Activated naive CD8-positive, alpha-beta T cell treated with anti-CD3 and anti-CD28 coated beads for 36 hours (primary cell): ENCODE measurements around the gene EHHADH. TPM values are rescaled to one million over a fixed set of nuclear protein-coding genes. Genes with fewer than 3 reads are reported as not detected.

Experiments
- DNase-seq: peaks from one replicate; pipeline ENCODE4 v3.0.0; 2021
- H3K27ac Mint-ChIP-seq: one replicate; pipeline ENCODE4 v1.8.0; 2022; ENCODE audit warnings: mild to moderate bottlenecking, moderate library complexity, mixed read lengths
- H3K27me3 Mint-ChIP-seq: one replicate; pipeline ENCODE4 v1.8.0; 2022; ENCODE audit warnings: mild to moderate bottlenecking, mixed read lengths
- H3K36me3 Mint-ChIP-seq: one replicate; pipeline ENCODE4 v1.8.0; 2021; ENCODE audit warnings: mild to moderate bottlenecking, mixed read lengths
- H3K4me1 Mint-ChIP-seq: one replicate; pipeline ENCODE4 v1.8.0; 2021; ENCODE audit warnings: mixed read lengths
- H3K4me3 Mint-ChIP-seq: one replicate; pipeline ENCODE4 v1.8.0; 2022; ENCODE audit warnings: mild to moderate bottlenecking, moderate library complexity, mixed read lengths
- H3K9me3 Mint-ChIP-seq: one replicate; pipeline ENCODE4 v1.8.0; 2022; ENCODE audit warnings: mixed read lengths
- total RNA-seq, 2 experiments: library from RNA; stranded (reverse); gene quantifications; one replicate each; pipeline ENCODE4 v1.2.3, GENCODE V29; 2021

The EHHADH gene
- total RNA-seq, 2 experiments from 2014 or later, result 5.4 to 6.1 TPM

- Mint-ChIP-seq H3K4me3 (no peak overlapping the region), H3K4me1 (no peaks in the 10 kb centered on the region), H3K27me3 (no peaks in the 10 kb centered on the region), H3K36me3 (no peaks in the 10 kb centered on the region), H3K27ac (no peak overlapping the region), H3K9me3 (no peaks in the 10 kb centered on the region)
- no peak for DNase-seq
Measured at GRCh38 chr3:185221203-185221602, 32.6 kb downstream of the EHHADH start.

- Mint-ChIP-seq H3K36me3 (no peaks in the 10 kb centered on the region), H3K4me3 (no peak overlapping the region)
Measured at GRCh38 chr3:185216607-185216958, 37.3 kb downstream of the EHHADH start.

GRCh38 chr3:185215873-185216606, 37.8 kb downstream of the EHHADH start:
- no peaks in the 10 kb centered on the region for H3K9me3 Mint-ChIP-seq
- no peak for DNase-seq
- H3K27me3 Mint-ChIP-seq, result no peaks in the 10 kb centered on the region
- H3K4me1 Mint-ChIP-seq, result no peaks in the 10 kb centered on the region
- no peak overlapping the region for H3K27ac Mint-ChIP-seq
- no peak overlapping the region for H3K4me3 Mint-ChIP-seq
- H3K36me3 Mint-ChIP-seq, result no peaks in the 10 kb centered on the region

More at GRCh38 chr3:185216607-185216958, 37.3 kb downstream of the EHHADH start:
- H3K4me1 Mint-ChIP-seq, result no peaks in the 10 kb centered on the region
- H3K27ac Mint-ChIP-seq, result no peak overlapping the region
- no peaks in the 10 kb centered on the region for H3K9me3 Mint-ChIP-seq
- H3K27me3 Mint-ChIP-seq, result no peaks in the 10 kb centered on the region
- no peak for DNase-seq

GRCh38 chr3:185212559-185212958, 41.3 kb downstream of the EHHADH start:
- no peak overlapping the region for H3K4me3 Mint-ChIP-seq

GRCh38 chr3:185212086-185212485, 41.8 kb downstream of the EHHADH start:
- Mint-ChIP-seq H3K4me3 (no peak overlapping the region), H3K27me3 (no peaks in the 10 kb centered on the region), H3K9me3 (no peaks in the 10 kb centered on the region), H3K36me3 (no peaks in the 10 kb centered on the region), H3K4me1 (peaks cover 2% of the 10 kb centered on the region), H3K27ac (no peak overlapping the region)
- no peak for DNase-seq

More at GRCh38 chr3:185212559-185212958, 41.3 kb downstream of the EHHADH start:
- Mint-ChIP-seq H3K27ac (no peak overlapping the region), H3K4me1 (peaks cover 2% of the 10 kb centered on the region), H3K9me3 (no peaks in the 10 kb centered on the region), H3K36me3 (no peaks in the 10 kb centered on the region), H3K27me3 (no peaks in the 10 kb centered on the region)
- DNase-seq, result no peak

- Mint-ChIP-seq H3K4me3 (no peak overlapping the region), H3K27ac (no peak overlapping the region), H3K36me3 (no peaks in the 10 kb centered on the region), H3K27me3 (no peaks in the 10 kb centered on the region), H3K9me3 (no peaks in the 10 kb centered on the region), H3K4me1 (peaks cover 2% of the 10 kb centered on the region)
- no peak for DNase-seq
Measured at GRCh38 chr3:185210621-185211142, 43.2 kb downstream of the EHHADH start.

GRCh38 chr3:185208823-185209222, 45.0 kb downstream of the EHHADH start:
- no peak for DNase-seq
- no peaks in the 10 kb centered on the region for H3K9me3 Mint-ChIP-seq
- H3K27ac Mint-ChIP-seq, result no peak overlapping the region
- H3K36me3 Mint-ChIP-seq, result no peaks in the 10 kb centered on the region
- no peak overlapping the region for H3K4me3 Mint-ChIP-seq
- peaks cover 2% of the 10 kb centered on the region for H3K4me1 Mint-ChIP-seq
- H3K27me3 Mint-ChIP-seq, result no peaks in the 10 kb centered on the region

- Mint-ChIP-seq H3K4me3 (no peak overlapping the region), H3K27ac (no peak overlapping the region), H3K9me3 (no peaks in the 10 kb centered on the region), H3K4me1 (peaks cover 2% of the 10 kb centered on the region), H3K27me3 (no peaks in the 10 kb centered on the region), H3K36me3 (no peaks in the 10 kb centered on the region)
- no peak for DNase-seq
Measured at GRCh38 chr3:185207931-185208746, 45.7 kb downstream of the EHHADH start.

- no peak overlapping the region for H3K27ac Mint-ChIP-seq
- no peak for DNase-seq
- no peaks in the 10 kb centered on the region for H3K36me3 Mint-ChIP-seq
- no peaks in the 10 kb centered on the region for H3K27me3 Mint-ChIP-seq
- no peaks in the 10 kb centered on the region for H3K9me3 Mint-ChIP-seq
- H3K4me3 Mint-ChIP-seq, result no peak overlapping the region
- H3K4me1 Mint-ChIP-seq, result peaks cover 2% of the 10 kb centered on the region
Measured at GRCh38 chr3:185207481-185207880, 46.4 kb downstream of the EHHADH start.

- no peaks in the 10 kb centered on the region for H3K27me3 Mint-ChIP-seq
- peaks cover 2% of the 10 kb centered on the region for H3K4me1 Mint-ChIP-seq
- no peak overlapping the region for H3K4me3 Mint-ChIP-seq
- peaks cover 4% of the 10 kb centered on the region for H3K36me3 Mint-ChIP-seq
- H3K9me3 Mint-ChIP-seq, result no peaks in the 10 kb centered on the region
- no peak overlapping the region for H3K27ac Mint-ChIP-seq
- DNase-seq, result no peak
Measured at GRCh38 chr3:185205865-185206264, 48.0 kb downstream of the EHHADH start.

- no peak overlapping the region for H3K4me3 Mint-ChIP-seq
- peaks cover 4% of the 10 kb centered on the region for H3K36me3 Mint-ChIP-seq
- H3K4me1 Mint-ChIP-seq, result peaks cover 2% of the 10 kb centered on the region
- no peaks in the 10 kb centered on the region for H3K27me3 Mint-ChIP-seq
- H3K27ac Mint-ChIP-seq, result no peak overlapping the region
- DNase-seq, result no peak
- no peaks in the 10 kb centered on the region for H3K9me3 Mint-ChIP-seq
Measured at GRCh38 chr3:185204894-185205293, 49.0 kb downstream of the EHHADH start.

- no peak overlapping the region for H3K4me3 Mint-ChIP-seq
- no peaks in the 10 kb centered on the region for H3K27me3 Mint-ChIP-seq
- DNase-seq, result no peak
- H3K36me3 Mint-ChIP-seq, result peaks cover 4% of the 10 kb centered on the region
- no peak overlapping the region for H3K27ac Mint-ChIP-seq
- H3K4me1 Mint-ChIP-seq, result no peaks in the 10 kb centered on the region
- no peaks in the 10 kb centered on the region for H3K9me3 Mint-ChIP-seq
Measured at GRCh38 chr3:185200639-185201038, 53.2 kb downstream of the EHHADH start.

GRCh38 chr3:185199671-185200070, 54.2 kb downstream of the EHHADH start:
- Mint-ChIP-seq H3K27ac (no peak overlapping the region), H3K27me3 (no peaks in the 10 kb centered on the region), H3K4me1 (no peaks in the 10 kb centered on the region), H3K36me3 (peaks cover 4% of the 10 kb centered on the region), H3K9me3 (no peaks in the 10 kb centered on the region), H3K4me3 (no peak overlapping the region)
- no peak for DNase-seq

GRCh38 chr3:185199206-185199605, 54.6 kb downstream of the EHHADH start:
- Mint-ChIP-seq H3K4me1 (no peaks in the 10 kb centered on the region), H3K9me3 (no peaks in the 10 kb centered on the region), H3K4me3 (no peak overlapping the region), H3K27ac (no peak overlapping the region), H3K27me3 (no peaks in the 10 kb centered on the region), H3K36me3 (peaks cover 4% of the 10 kb centered on the region)
- no peak for DNase-seq

GRCh38 chr3:185197068-185197467, 56.8 kb downstream of the EHHADH start:
- peaks cover 2% of the 10 kb centered on the region for H3K9me3 Mint-ChIP-seq
- no peaks in the 10 kb centered on the region for H3K4me1 Mint-ChIP-seq
- peaks cover 12% of the 10 kb centered on the region for H3K36me3 Mint-ChIP-seq
- no peak overlapping the region for H3K27ac Mint-ChIP-seq
- H3K4me3 Mint-ChIP-seq, result no peak overlapping the region
- H3K27me3 Mint-ChIP-seq, result no peaks in the 10 kb centered on the region
- no peak for DNase-seq
